SW480 (cell line): ENCODE data around the gene ZWILCH.
"Not testable (repeated sequence)": the region's sequence is repeated elsewhere in the genome, so short reads cannot be mapped to it uniquely, and the experiment has no call there.

ENCODE experiments used
- DNase-seq: peaks from one replicate; pipeline ENCODE4 v3.0.0-alpha.2; 2016; ENCODE audit warnings: low spot score

The ZWILCH gene

DNA sequence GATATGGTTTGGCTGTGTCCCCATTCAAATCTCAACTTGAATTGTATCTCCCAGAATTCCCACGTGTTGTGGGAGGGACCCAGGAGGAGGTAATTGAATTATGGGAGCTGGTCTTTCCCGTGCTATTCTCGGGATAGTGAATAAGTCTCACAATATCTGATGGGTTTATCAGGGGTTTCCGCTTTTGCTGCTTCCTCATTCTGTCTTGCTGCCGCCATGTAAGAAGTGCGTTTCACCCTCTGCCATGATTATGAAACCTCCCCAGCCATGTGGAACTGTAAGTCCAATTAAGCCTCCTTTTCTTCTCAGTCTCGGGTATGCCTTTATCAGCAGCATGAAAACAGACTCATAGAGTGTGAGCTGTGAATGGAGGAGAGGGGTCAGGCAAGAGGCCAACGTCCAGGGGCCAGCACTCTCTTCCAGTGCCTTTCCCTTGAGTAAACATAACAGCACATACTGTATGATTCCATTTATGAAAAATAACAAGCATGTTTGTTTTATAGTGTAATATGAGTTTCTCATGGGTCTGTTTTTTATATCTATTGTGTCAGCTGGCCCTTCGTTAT is 76.9 kb downstream of the ZWILCH start:
- DNase-seq: peak; percentile 27

DNA sequence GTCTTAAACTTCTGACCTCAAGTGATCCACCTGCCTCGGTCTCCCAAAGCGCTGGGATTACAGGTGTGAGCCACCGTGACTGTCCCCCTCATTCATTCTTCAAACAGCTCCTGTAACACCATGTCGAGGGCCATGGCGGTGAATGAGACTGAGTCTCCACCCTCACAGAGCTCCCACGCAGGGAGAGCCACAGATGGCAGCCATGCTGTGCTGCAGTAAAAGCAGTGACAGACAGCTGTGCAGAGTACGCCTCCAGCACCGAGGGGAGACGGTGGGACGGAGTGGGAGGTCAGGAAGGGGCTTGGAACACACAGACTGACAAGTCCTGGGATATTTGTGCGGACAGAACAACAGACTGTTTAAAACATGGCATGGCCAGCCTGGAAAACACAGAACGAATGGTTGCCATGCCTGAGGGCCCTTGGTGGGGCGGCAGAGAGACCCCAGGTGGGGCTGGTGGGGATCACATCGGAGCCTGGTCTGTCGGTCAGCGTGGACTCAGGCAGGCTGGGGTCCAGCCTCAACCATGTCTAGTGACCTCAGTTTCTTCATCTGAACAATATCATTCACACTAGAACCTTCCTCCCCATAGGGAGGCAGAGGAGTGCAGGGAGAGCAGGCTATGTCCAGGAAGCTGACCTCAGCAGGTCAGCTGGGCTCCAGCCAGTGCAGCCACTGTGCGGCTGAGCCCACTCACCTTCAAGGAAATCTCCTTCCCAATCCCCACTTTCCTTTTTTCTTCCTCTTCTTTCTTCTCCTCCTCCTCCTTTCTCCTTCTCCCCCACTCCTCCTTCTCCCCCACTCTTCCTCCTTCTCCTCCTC is 81.2 kb downstream of the ZWILCH start:
- DNase-seq: no peak

DNA sequence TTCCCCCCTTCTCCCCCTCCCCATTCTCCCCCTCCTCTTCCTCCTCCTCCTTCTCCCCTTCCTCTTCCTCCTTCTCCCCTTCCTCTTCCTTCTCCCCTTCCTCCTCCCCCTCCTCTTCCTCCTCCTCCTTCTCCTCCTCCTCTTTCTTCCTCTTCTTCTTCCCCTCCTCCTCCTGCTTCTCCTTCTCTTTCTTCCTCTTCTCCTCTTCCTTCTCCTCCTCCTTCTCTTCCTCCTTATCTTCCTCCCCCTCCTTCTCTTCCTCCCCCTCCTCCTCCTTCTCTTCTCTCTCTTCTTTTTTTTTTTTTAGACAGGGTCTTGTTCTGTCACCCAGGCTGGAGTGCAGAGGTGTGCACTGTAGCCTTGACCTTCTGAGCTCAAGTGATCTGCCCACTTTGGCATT is 81.9 kb downstream of the ZWILCH start:
- DNase-seq: no peak

DNA sequence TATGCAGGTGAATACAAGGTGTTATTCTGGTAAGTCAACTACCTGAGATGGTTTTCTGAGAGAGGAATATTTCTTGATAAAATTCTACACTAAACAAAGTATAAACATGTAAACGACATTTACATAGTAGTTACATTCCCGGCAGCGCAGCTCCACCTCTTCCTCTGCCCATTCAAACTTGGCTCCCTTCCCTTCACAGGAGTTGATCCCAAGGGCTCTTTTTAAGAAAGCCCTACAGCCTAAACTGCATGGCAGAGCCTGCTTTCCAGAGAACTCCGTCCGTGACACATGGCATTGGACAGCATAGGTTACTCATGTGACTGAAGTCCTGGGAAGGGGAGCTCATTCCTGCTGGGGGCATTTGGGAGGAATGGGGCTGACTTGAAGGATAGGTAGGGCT is 82.6 kb downstream of the ZWILCH start:
- no peak for DNase-seq

DNA sequence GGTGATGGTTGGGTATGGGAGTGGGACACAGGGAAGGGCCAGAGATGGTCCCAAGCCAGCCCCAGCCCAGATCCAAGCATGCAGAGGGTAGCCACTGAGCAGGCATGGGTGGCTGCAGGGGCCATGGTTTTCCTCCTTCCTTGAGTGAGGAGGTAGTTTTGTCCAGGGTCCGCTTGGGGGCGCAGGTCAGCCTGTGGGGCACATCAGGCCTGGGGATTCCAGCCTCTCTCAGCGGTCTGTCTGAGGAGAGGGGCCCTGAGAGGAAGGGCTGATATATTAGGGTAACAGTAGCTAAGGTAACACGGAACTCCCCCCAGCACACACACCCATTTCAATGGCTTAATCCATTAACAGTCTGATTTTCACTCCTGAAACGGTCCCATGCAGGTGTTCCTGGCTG is 83.4 kb downstream of the ZWILCH start:
- DNase-seq: no peak

DNA sequence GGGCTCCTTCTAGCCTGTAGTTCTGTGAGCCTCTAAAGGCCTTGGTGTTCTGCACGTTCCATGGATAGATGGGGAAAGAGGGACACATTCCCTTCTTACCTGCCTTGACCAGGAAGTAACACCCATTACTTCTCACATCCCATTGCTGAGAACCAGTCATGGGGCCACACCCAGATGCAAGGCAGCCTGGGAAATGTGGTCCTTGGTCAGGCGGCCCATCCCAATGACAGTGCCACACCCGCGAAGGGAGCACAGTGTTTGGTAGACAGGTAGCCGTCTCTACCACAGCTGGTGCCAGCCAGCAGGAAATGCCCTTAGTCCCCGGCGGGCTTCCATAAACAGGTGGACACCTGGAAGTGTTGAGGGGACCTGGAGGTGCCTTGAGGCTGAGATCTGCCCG is 83.8 kb downstream of the ZWILCH start:
- peak; percentile 25 for DNase-seq

DNA sequence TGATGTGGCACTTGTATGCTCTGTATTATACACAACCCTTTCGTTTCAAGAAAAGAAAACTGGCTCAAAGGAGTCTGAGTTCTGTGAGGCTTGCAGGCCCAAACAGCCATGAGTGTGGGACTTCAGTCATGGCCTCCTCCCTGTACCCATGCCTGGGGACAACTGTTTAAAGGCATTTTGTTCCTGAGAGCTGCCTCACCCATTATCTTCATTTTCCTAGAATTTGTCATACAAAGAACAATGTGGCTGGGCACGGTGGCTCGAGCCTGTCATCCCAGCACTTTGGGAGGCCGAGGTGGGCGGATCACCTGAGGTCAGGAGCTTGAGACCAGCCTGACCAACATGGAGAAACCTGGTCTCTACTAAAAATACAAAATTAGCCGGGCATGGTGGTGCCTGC is 84.3 kb downstream of the ZWILCH start:
- not testable (repeated sequence) for DNase-seq

DNA sequence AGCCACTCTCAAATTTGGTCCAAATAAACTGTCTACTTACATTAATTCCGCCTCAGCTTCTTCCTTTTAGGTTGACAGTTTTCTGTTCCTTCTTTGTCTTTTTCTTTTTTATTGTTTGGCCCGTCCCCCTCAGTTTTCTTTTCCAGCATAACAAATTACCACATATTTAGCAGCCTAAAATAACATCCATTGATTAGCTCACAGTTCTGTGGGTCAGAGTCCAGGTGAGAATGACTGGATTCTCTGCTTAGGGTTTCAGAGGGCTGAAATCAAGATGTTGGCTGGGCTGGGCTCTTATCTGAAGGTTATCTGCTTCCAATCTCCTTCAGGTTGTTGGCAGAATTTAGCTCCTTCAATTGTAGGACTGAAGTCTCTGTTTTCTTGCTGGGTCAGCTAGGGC is 85.3 kb downstream of the ZWILCH start:
- DNase-seq: no peak

DNA sequence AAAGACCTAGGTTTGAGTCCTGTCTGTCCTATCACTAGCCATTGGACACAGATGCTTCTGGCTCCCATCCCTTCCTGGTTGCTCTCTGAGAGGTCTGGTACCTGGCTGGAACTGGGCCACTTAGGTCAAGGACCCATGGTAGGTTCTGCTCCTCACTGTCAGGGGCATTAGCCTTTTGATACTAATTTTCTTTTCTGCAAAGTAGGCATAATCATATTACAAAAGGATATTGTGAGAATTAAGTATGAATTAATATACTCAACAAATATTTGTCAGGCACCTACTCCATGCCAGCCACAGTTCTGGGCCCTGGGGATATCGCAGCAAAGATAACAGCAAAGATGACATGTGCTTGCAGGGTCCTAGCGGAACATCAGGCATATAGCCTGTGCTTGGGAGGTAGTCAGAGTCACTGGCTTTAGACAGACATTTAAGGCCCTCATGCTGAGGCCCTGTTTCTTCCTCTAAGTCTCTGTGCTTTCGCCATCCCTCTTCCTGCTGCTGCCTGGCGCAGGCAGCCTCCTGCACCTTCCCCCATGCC is 86.3 kb downstream of the ZWILCH start:
- no peak for DNase-seq

DNA sequence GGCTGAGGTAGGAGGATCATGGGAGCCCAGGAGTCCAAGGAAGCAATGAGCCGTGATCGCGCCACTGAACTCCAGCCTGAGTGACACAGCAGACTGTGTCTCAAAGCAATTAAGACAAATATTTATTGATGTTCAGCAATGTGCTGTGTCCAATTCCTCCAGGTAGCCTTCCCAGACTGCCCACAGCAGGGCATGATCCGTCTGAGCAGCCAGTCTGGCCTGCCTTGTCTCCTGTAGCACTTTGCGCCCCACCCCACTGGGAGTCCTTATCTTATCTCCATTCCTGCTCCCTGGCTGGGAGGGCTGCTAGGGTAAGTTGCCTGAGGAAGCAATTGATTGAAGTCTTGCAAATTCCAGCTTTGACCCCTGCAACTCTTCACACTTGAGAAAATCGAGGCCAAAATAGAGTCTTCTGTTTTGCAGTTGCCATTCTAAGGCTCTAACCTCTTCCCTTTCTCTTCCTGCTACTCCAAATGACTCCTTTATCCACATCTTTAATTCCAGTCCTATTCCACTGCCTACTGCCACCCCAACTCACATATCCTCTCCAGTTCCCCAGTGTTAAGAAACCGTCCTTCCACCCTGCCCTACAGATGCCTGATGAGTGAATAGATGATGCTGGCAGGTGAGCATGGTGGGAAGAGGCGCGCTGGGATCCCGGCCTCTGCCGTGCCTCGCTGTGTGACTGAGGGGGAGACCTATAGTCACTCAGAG is 87.5 kb downstream of the ZWILCH start:
- no peak for DNase-seq

DNA sequence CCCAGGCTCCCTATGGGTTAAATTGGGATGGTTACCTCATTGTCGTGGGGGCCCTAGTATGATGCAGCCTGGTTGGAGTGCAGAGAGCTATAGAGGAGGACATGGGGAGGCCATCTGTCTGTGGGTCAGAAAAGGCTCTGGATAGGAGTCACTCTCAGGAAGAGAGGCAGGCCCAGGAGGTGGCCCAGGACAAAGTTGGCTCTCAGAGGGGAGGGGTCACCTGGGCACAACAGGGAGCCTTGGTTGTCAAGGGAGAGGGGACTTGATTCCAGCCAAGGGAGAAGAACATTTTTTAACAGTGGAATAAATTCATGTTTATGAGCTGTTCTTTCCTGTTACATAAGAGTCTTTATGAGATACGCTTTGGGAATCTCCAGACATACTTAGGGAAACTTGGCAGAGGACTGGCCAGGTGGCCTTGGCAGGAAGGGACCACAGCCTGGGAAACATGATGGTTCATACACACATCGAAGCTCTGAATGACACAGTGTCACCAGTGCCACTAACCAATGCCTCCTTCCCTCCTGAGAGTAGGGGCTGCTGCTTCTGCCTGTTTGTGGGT is 88.2 kb downstream of the ZWILCH start:
- DNase-seq: no peak

DNA sequence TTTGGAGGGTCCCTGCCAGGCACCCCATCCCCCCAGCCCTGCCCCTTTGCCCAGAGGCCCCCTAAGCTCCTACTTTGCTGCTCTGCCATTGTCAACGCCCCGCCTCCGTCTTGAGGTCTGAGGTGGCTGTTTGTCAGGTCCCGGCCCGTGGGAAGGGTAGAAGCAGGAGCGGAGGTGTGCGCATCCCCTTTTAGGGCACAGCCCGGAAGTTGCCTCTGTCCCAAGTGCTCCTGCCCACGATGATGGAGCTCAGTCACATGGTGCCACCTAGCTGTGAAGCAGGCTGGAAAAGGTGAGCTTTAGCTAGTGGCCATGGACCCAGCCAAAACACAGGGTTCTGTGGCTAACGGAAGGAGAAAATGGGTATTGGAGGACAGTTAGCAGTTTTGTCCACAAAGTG is 89.2 kb downstream of the ZWILCH start:
- DNase-seq: no peak

DNA sequence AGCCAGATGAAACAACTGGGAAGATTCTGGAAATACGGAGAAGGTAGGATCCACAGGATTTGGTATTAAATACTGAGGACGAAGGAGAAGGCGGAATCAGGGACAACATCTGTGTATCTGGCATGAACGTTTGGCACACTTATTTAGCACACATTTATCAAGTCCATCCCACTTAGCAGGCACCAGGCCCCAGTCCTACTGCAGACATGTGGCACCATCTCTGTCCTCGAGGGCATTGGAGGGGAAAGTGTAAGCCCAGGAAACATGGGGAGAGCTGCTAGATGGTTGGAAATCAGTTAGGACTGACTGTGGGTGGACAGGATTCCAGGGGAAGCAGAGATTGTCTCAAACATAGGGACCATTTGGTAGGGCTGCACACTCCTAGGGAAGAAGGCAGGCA is 89.7 kb downstream of the ZWILCH start:
- DNase-seq: no peak

DNA sequence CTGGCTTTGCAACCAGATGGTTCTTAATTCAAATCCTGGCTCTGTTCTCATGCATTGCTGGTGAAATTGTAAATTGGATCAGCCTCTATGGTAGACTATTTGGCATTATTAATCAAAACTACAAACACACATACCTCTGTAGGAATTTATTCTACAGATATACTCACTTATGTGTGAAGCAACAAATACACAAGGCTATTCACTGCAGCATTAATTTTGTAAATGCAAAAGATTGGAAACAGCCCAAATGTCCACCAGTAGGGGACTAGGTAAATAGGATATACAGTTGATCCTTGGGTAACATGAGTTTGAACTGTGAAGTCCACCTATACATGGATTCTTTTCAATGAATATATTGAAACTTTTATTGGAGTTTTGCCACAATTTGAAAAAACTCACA is 90.2 kb downstream of the ZWILCH start:
- DNase-seq: no peak

DNA sequence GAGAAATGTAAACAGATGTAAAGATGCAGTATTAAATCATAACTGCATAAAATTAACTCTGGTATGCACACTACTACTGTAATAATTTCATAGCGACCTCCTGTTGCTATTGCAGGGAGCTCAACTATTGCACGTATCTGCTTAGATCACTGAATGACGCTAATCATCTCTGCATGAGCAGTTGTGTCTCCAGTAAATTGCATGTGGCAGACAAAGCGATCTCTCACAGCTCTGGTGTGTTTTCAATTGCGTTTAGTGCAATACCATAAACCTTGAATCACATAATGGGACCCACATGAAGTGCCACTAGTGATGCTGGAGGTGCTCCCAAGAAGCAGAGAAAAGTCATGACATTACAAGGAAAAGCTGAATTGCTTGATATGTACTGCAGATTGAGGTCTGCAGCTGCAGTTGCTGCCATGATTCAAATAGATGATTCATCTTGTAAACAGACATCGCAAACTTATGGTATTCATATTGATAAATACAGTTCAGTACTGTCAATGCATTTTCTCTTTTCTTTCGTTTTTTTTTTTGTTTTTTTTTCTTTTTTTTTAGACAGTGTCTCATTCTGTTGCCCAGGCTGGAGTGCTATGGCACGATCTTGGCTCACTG is 90.9 kb downstream of the ZWILCH start:
- DNase-seq: no peak

DNA sequence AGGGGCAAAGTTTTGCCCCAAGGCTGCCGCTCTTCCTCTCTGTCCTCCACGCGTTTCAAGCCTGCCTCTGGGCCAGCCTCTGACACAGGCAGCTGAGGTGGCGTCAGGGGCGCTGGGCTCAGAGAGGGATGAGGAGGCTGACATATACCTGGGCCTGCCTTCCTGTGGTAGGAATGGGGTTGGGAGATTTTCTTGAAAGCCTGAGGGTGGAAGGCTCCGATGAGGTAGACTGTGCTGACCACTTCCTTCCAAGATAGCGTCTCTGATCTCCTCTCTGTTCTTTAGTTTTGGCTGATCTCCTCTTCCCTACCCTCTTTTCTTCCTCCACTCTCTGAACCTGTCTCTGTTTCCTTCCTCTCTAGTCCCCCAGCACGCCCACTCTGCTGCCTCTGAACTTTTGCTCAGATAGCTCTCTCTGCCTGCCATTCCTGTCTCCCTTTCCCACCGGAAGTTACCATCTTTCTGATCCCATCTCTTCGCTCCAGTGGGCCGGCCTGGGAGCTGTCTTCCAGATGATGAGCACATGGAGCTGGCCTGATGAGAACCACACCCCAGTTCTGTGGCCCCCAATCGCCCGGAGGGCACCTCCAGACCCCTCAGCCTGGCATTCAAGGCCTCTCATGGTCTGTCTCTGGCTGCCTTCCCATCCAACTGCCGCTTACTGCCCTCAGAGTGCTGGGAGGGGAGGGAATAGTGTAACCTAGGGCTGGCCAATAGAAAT is 93.1 kb downstream of the ZWILCH start:
- DNase-seq: no peak
